CD8-positive, alpha-beta memory T cell (primary cell): ENCODE measurements around the gene CYB561D1. TPM values are rescaled to one million over a fixed set of nuclear protein-coding genes. Genes with fewer than 3 reads are reported as not detected.

Experiments
- CTCF ChIA-PET: fragments of 350-600 bp; sonication (Branson Sonifier 250); formaldehyde crosslinking; loops from one replicate; lab custom pipeline; 2021; ENCODE audit warnings: antibody characterized with exemption; lab: Charles Lee
- POLR2A ChIA-PET: fragments of 350-600 bp; sonication (Branson Sonifier 250); formaldehyde crosslinking; loops from one replicate; lab custom pipeline; 2021; ENCODE audit warnings: antibody characterized with exemption; lab: Charles Lee
- DNase-seq, 5 donors: peaks; one replicate each; pipeline versions ENCODE4 v3.0.0 to v3.0.0-alpha.2; 2020 to 2022; ENCODE audit warnings: mixed read lengths in 1 of 5
- H3K27ac ChIP-seq: one replicate; pipeline ENCODE4 v1.7.0; 2013; ENCODE audit warnings: low read depth, mild to moderate bottlenecking, low read length, moderate library complexity
- H3K27me3 ChIP-seq: 2 replicates; pipeline ENCODE4 v1.7.0; 2013; ENCODE audit warnings: low read length, mild to moderate bottlenecking; ENCODE audit not compliant: insufficient read depth, poor library complexity, severe bottlenecking
- H3K36me3 ChIP-seq: 2 replicates; pipeline ENCODE4 v1.7.0; 2013; ENCODE audit warnings: mild to moderate bottlenecking, low read length, moderate library complexity; ENCODE audit not compliant: insufficient read depth
- H3K4me1 ChIP-seq: 2 replicates; pipeline ENCODE4 v1.7.0; 2013; ENCODE audit warnings: mild to moderate bottlenecking, low read length, moderate library complexity; ENCODE audit not compliant: insufficient read depth
- H3K4me3 ChIP-seq: 2 replicates; pipeline ENCODE4 v1.7.0; 2013; ENCODE audit warnings: mild to moderate bottlenecking, low read length
- H3K9me3 ChIP-seq: 2 replicates; pipeline ENCODE4 v1.7.0; 2013; ENCODE audit warnings: mild to moderate bottlenecking, low read length
- H3K27ac Mint-ChIP-seq, 8 donors: one replicate each; pipeline ENCODE4 v1.8.0; 2020 to 2021; ENCODE audit warnings: mixed read lengths in 8 of 8, mild to moderate bottlenecking in 6 of 8, inconsistent platforms in 3 of 8, moderate library complexity in 3 of 8
- H3K27me3 Mint-ChIP-seq, 2 donors: one replicate each; pipeline ENCODE4 v1.8.0; 2020 to 2021; ENCODE audit warnings: mixed read lengths in 2 of 2, mild to moderate bottlenecking in 1 of 2, moderate library complexity in 1 of 2
- H3K36me3 Mint-ChIP-seq, 3 donors: one replicate each; pipeline ENCODE4 v1.8.0; 2020 to 2021; ENCODE audit warnings: mixed read lengths in 3 of 3, inconsistent platforms in 1 of 3, mild to moderate bottlenecking in 1 of 3
- H3K4me1 Mint-ChIP-seq, 3 donors: one replicate each; pipeline ENCODE4 v1.8.0; 2020 to 2021; ENCODE audit warnings: mixed read lengths in 3 of 3, inconsistent platforms in 1 of 3, mild to moderate bottlenecking in 1 of 3
- H3K4me3 Mint-ChIP-seq, 7 donors: one replicate each; pipeline ENCODE4 v1.8.0; 2020 to 2021; ENCODE audit warnings: mixed read lengths in 7 of 7, mild to moderate bottlenecking in 6 of 7, moderate library complexity in 4 of 7, inconsistent platforms in 2 of 7
- H3K9me3 Mint-ChIP-seq, 5 donors: one replicate each; pipeline ENCODE4 v1.8.0; 2020 to 2022; ENCODE audit warnings: mixed read lengths in 5 of 5, mild to moderate bottlenecking in 3 of 5, moderate library complexity in 2 of 5, inconsistent platforms in 1 of 5
- polyA plus RNA-seq: library from polyadenylated mRNA; unstranded; fragments of 300-500 nt; fragmentation: Illumina TruSeq; gene quantifications from one replicate; pipeline ENCODE4 v1.2.3, GENCODE V29; 2021
- total RNA-seq, 2 experiments: library from RNA; stranded (reverse); gene quantifications; one replicate each; pipeline ENCODE4 v1.2.3, GENCODE V29; 2021

CYB561D1 gene
- total and polyA plus RNA-seq, 3 experiments from 2014 or later: 9.9 to 15.4 (median 10.6) TPM

DNA sequence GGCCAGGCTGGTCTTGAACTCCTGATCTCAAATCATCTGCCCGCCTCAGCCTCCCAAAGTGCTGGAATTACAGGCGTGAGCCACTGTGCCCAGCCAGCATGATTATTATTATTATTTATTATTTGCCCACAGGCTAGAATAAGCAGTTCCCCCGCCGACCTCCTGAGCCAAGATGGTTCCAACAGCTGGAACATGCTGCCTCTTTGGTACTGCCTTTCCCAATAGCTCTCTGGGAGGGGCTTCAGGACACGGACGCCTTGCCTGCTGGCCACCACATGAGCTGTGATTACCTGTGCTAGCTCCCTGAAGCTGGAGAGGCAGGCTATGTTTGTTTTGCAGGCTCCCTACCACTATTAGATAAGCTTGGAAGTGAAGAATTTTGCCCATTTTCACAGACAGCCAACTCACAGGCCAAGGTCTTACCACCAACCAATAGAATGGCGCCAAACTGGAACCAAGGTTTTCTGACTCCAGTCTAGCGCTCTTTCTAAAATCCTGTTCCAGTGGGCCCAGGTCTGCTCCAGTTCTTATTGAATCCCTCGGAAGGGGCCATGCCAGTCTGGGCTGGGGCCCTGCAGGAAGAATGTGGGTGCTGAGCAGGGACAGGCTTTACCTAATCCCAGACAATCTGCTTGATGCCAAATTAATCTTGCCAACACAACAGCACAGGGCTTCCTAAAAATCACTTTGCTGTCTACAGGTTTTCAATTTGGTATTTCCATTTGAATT is 43.7 kb downstream of the CYB561D1 start:
- Mint-ChIP-seq H3K4me1 (peaks cover 3 to 4% (median 3%) of the 10 kb centered on the region in 3 donors), H3K27me3 (peaks cover 0 to 2% of the 10 kb centered on the region in 2 donors), H3K36me3 (no peaks in the 10 kb centered on the region), H3K27ac (peak overlapping the region in 1 of 8 donors; percentile 14), H3K4me3 (no peak overlapping the region), H3K9me3 (no peaks in the 10 kb centered on the region)
- no peaks in the 10 kb centered on the region for H3K36me3 ChIP-seq
- DNase-seq: no peak
- H3K27ac ChIP-seq: no peak overlapping the region
- no peaks in the 10 kb centered on the region for H3K9me3 ChIP-seq
- ChIA-PET POLR2A (no interaction called here), CTCF (interaction anchor here (1.4 to 26.1 kb wide), 3 partner anchors 40 to 261 kb away, joined by 3 to 1339 read pairs (median 4); partner anchors contain the start of genes AMIGO1, ATXN7L2 and CYB561D1)
- peaks cover 3% of the 10 kb centered on the region for H3K4me1 ChIP-seq
- H3K27me3 ChIP-seq: no peaks in the 10 kb centered on the region
- no peak overlapping the region for H3K4me3 ChIP-seq

DNA sequence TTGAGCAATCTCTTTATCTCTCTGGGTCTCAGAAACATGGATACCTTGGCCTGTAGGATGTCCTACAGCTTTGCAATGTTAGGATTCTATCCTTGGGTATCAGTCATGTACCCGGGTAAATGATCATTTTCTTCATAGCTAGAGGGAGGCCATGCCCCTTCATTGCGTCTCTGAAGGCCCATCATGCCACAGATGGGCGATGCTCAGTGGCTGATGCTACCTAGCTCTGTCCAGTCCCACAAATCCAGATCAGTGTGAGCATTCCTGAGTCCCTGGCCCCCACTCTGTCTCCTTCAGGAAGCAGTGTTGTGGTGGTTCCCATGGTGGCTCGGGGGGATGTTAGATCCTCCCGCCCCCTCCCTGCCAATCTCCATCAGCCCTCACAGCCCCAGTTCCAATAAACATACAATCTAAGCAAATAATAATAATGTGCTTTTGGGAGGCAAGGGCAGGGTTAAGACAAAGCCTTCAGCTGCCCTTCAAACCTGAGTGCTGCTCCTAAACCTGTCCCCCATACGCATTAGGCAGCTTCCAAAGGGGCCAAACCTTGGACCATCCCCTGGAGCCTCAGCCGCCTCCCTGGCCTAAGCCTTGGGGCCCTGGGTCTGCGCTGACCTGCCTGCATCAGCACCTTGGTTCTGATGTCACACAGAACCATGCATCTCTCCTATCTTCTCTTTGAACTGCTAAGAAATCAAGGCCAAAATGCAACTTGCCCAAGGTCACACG is 45.1 kb downstream of the CYB561D1 start:
- Histone ChIP-seq H3K4me3 (no peak overlapping the region), H3K27me3 (no peaks in the 10 kb centered on the region), H3K36me3 (no peaks in the 10 kb centered on the region), H3K27ac (no peak overlapping the region), H3K4me1 (no peaks in the 10 kb centered on the region), H3K9me3 (no peaks in the 10 kb centered on the region)
- peaks cover 0 to 2% of the 10 kb centered on the region in 2 donors for H3K27me3 Mint-ChIP-seq
- no peak overlapping the region for H3K4me3 Mint-ChIP-seq
- no peak for DNase-seq
- H3K4me1 Mint-ChIP-seq: no peaks in the 10 kb centered on the region
- CTCF ChIA-PET: interaction anchor here (1.1 to 26.1 kb wide), 2 partner anchors 41 to 92 kb away, joined by 3 to 1339 read pairs; partner anchors contain the start of genes AMIGO1, ATXN7L2 and CYB561D1
- POLR2A ChIA-PET: no interaction called here
- H3K27ac Mint-ChIP-seq: no peak overlapping the region
- H3K36me3 Mint-ChIP-seq: no peaks in the 10 kb centered on the region
- H3K9me3 Mint-ChIP-seq: no peaks in the 10 kb centered on the region

DNA sequence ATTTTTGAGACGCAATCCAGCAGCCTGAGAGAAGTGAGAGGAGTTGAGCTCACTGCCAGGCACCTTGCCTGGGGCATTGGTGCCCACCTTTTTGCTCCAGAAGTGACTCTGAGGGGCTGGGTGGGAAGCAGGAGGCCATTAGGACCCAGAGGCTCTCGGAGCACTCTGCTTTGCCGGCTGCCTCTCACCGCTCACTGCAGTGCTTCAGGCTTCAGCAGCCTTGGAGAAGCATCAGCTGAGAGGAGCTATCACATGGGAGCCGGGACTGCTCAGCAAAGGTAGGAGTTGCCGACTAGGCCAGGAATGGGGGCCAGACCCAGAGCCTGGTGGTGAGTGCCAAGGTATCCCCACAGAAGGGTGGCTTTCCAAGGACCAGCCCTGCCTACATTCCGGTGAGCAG is 45.8 kb downstream of the CYB561D1 start, which contains the start of gene GPR61:
GPR61 (plus strand) TSS at position 197 of the 400 bp plus-strand sequence. CDS start 3,151 bp downstream, outside the sequence.
- H3K27me3 ChIP-seq: no peaks in the 10 kb centered on the region
- Mint-ChIP-seq H3K4me3 (no peak within 1 kb of the TSS), H3K36me3 (no peaks in the 10 kb centered on the region), H3K27me3 (peaks cover 0 to 2% of the 10 kb centered on the region in 2 donors), H3K27ac (no peak within 1 kb of the TSS), H3K4me1 (no peaks in the 10 kb centered on the region), H3K9me3 (no peaks in the 10 kb centered on the region)
- POLR2A ChIA-PET: interaction anchor here (0.6 kb wide), 1 partner anchor 860 kb away, joined by 12 read pairs; no protein-coding TSS in a partner anchor
- no peaks in the 10 kb centered on the region for H3K9me3 ChIP-seq
- H3K4me1 ChIP-seq: no peaks in the 10 kb centered on the region
- no peak for DNase-seq
- H3K36me3 ChIP-seq: no peaks in the 10 kb centered on the region
- H3K4me3 ChIP-seq: no peak within 1 kb of the TSS
- H3K27ac ChIP-seq: no peak within 1 kb of the TSS
- CTCF ChIA-PET: interaction anchor here (1.1 to 26.1 kb wide), 2 partner anchors 42 to 91 kb away, joined by 3 to 1339 read pairs; partner anchors contain the start of genes AMIGO1, ATXN7L2 and CYB561D1

DNA sequence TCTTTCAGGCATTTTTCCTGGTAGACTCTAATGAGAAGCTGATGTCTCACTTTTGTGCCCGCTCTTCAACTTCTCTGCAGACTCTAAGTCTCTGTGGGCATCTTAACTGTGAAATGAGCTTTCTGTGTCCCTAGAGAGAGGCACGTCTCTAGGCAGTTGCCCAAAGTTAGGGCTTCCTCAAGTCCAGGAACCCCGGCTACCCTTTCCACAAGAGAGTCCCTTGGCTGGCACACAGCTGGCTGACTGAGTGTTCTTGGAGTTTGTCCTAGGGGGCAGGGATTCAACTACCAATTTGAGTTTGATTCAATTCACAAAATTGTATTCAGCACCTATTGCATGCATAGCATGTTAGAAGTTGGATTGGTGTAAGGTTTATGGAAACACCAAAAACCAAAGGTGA is 47.2 kb downstream of the CYB561D1 start:
- no peaks in the 10 kb centered on the region for H3K9me3 Mint-ChIP-seq
- DNase-seq: no peak
- H3K36me3 Mint-ChIP-seq: no peaks in the 10 kb centered on the region
- Histone ChIP-seq H3K4me3 (no peak overlapping the region), H3K4me1 (no peaks in the 10 kb centered on the region), H3K36me3 (no peaks in the 10 kb centered on the region), H3K9me3 (no peaks in the 10 kb centered on the region), H3K27ac (no peak overlapping the region), H3K27me3 (no peaks in the 10 kb centered on the region)
- POLR2A ChIA-PET: no interaction called here
- H3K4me3 Mint-ChIP-seq: no peak overlapping the region
- peak overlapping the region in 1 of 8 donors; percentile 10 for H3K27ac Mint-ChIP-seq
- CTCF ChIA-PET: interaction anchor here (0.8 to 26.1 kb wide), 5 partner anchors 8 to 444 kb away, joined by 4 to 1339 read pairs (median 7); partner anchors contain the start of genes AHCYL1, AMIGO1, ATXN7L2 and CYB561D1
- peaks cover 0 to 2% of the 10 kb centered on the region in 2 donors for H3K27me3 Mint-ChIP-seq
- peaks cover 0 to 4% (median 3%) of the 10 kb centered on the region in 3 donors for H3K4me1 Mint-ChIP-seq

DNA sequence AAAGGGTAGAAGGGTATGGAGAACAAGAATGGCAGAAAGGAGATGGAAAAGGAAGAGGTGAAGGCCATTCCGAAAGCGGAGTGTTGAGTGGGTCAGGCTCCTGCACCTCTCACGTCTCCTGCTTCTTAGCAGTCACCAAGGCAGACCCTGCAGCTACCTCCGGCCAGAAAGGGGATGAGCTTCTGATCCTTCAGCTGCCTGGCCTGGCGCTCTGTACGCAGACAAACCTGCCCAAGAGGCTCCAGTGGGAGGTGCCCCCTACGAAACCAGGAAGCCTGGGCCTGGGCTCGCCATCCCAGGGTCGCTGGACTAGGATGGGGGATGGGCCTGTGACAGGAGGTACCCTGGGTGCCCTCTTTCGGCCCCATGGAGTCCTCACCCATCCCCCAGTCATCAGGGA is 48.8 kb downstream of the CYB561D1 start:
- Histone ChIP-seq H3K9me3 (no peaks in the 10 kb centered on the region), H3K36me3 (no peaks in the 10 kb centered on the region), H3K27me3 (no peaks in the 10 kb centered on the region), H3K4me1 (peaks cover 14% of the 10 kb centered on the region), H3K27ac (no peak overlapping the region), H3K4me3 (no peak overlapping the region)
- no peak for DNase-seq
- Mint-ChIP-seq H3K4me3 (no peak overlapping the region), H3K4me1 (peaks cover 16 to 20% (median 19%) of the 10 kb centered on the region in 3 donors), H3K36me3 (peaks cover 0 to 1% (median 0%) of the 10 kb centered on the region in 3 donors), H3K9me3 (no peaks in the 10 kb centered on the region), H3K27me3 (no peaks in the 10 kb centered on the region), H3K27ac (no peak overlapping the region)
- ChIA-PET POLR2A (no interaction called here), CTCF (interaction anchor here (0.9 to 26.1 kb wide), 6 partner anchors 10 to 442 kb away, joined by 3 to 1339 read pairs (median 4); partner anchors contain the start of genes AHCYL1, AMIGO1, ATXN7L2 and CYB561D1)

DNA sequence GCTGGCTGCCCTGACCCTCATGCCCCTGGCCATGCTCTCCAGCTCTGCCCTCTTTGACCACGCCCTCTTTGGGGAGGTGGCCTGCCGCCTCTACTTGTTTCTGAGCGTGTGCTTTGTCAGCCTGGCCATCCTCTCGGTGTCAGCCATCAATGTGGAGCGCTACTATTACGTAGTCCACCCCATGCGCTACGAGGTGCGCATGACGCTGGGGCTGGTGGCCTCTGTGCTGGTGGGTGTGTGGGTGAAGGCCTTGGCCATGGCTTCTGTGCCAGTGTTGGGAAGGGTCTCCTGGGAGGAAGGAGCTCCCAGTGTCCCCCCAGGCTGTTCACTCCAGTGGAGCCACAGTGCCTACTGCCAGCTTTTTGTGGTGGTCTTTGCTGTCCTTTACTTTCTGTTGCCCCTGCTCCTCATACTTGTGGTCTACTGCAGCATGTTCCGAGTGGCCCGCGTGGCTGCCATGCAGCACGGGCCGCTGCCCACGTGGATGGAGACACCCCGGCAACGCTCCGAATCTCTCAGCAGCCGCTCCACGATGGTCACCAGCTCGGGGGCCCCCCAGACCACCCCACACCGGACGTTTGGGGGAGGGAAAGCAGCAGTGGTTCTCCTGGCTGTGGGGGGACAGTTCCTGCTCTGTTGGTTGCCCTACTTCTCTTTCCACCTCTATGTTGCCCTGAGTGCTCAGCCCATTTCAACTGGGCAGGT is 49.5 kb downstream of the CYB561D1 start:
- DNase-seq: no peak
- Mint-ChIP-seq H3K9me3 (no peaks in the 10 kb centered on the region), H3K27ac (peak overlapping the region in 1 of 8 donors; percentile 73), H3K4me1 (peaks cover 20 to 23% (median 22%) of the 10 kb centered on the region in 3 donors), H3K4me3 (no peak overlapping the region), H3K27me3 (no peaks in the 10 kb centered on the region), H3K36me3 (peaks cover 0 to 9% (median 0%) of the 10 kb centered on the region in 3 donors)
- Histone ChIP-seq H3K9me3 (no peaks in the 10 kb centered on the region), H3K27ac (no peak overlapping the region), H3K27me3 (no peaks in the 10 kb centered on the region), H3K36me3 (no peaks in the 10 kb centered on the region), H3K4me1 (peaks cover 14% of the 10 kb centered on the region), H3K4me3 (no peak overlapping the region)
- CTCF ChIA-PET: interaction anchor here (1.2 to 26.1 kb wide), 6 partner anchors 11 to 441 kb away, joined by 3 to 1339 read pairs (median 49); partner anchors contain the start of genes AHCYL1, AMIGO1, ATXN7L2 and CYB561D1
- POLR2A ChIA-PET: no interaction called here

DNA sequence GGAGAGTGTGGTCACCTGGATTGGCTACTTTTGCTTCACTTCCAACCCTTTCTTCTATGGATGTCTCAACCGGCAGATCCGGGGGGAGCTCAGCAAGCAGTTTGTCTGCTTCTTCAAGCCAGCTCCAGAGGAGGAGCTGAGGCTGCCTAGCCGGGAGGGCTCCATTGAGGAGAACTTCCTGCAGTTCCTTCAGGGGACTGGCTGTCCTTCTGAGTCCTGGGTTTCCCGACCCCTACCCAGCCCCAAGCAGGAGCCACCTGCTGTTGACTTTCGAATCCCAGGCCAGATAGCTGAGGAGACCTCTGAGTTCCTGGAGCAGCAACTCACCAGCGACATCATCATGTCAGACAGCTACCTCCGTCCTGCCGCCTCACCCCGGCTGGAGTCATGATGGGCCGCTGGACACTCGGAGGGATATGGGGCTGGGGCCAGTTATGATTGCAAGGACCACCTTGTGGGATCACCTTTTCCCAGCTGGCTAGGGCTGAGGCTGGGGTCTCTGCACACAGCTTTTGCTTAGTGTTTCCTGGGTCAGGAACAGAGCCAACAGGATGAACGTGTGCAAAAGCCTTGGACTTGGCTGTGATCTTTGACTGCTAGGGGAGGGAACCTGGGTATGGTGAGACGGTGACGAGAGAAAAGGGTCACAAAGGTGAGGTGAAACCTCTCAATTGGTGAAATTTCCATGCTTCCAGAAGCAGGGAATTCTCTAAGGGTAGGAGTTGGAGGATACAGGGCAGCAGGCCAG is 50.3 kb downstream of the CYB561D1 start:
- Histone ChIP-seq H3K27ac (no peak overlapping the region), H3K36me3 (no peaks in the 10 kb centered on the region), H3K27me3 (no peaks in the 10 kb centered on the region), H3K4me1 (peaks cover 16% of the 10 kb centered on the region), H3K9me3 (no peaks in the 10 kb centered on the region), H3K4me3 (no peak overlapping the region)
- Mint-ChIP-seq H3K4me1 (peaks cover 26 to 30% (median 27%) of the 10 kb centered on the region in 3 donors), H3K9me3 (no peaks in the 10 kb centered on the region), H3K27ac (peak overlapping the region in 2 of 8 donors; percentile 10 to 79), H3K27me3 (no peaks in the 10 kb centered on the region), H3K36me3 (peaks cover 0 to 15% (median 0%) of the 10 kb centered on the region in 3 donors), H3K4me3 (peak overlapping the region in 1 of 7 donors; percentile 70)
- POLR2A ChIA-PET: interaction anchor here (0.5 kb wide), 1 partner anchor 29 kb away, joined by 3 read pairs; no protein-coding TSS in a partner anchor
- CTCF ChIA-PET: interaction anchor here (1.2 to 26.1 kb wide), 6 partner anchors 12 to 440 kb away, joined by 3 to 1339 read pairs (median 49); partner anchors contain the start of genes AHCYL1, AMIGO1, ATXN7L2 and CYB561D1
- no peak for DNase-seq
